Esophagus muscularis mucosa (tissue), 4 donors: Measurements from ENCODE around the gene TMCO5A.

Experiments used
- CTCF ChIP-seq, 3 experiments: fragments of 200-600 bp in 2 of 3; fragments of 450-650 bp in 1 of 3; sonication (generic) in 2 of 3; IDR thresholded peaks; one replicate each; pipeline ENCODE4 v1.5.1; 2017 to 2019; ENCODE audit warnings: antibody characterized with exemption in 3 of 3, mild to moderate bottlenecking in 2 of 3, moderate library complexity in 1 of 3
- EP300 ChIP-seq: sonication (generic); formaldehyde crosslinking; IDR thresholded peaks from one replicate; pipeline ENCODE4 v1.6.1; 2017; ENCODE audit warnings: antibody characterized with exemption
- POLR2A ChIP-seq: fragments of 450-650 bp; IDR thresholded peaks from one replicate; pipeline ENCODE4 v1.6.1; 2017; ENCODE audit warnings: antibody characterized with exemption, moderate library complexity, mild to moderate bottlenecking, low read depth
- POLR2AphosphoS5 ChIP-seq, 2 donors: sonication (generic); formaldehyde crosslinking; IDR thresholded peaks; one replicate each; pipeline ENCODE4 v1.6.1; 2017; ENCODE audit warnings: antibody characterized with exemption in 2 of 2

GRCh38 chr15:37978231-37978630 lies 43.8 kb downstream of the TMCO5A start:
- TF ChIP-seq POLR2AphosphoS5 (IDR thresholded peaks at IDR 0.05) (no peak), CTCF (IDR thresholded peaks at IDR 0.05) (no peak), POLR2A (no peak), EP300 (no peak)
